SU-DHL-6 (cell line): ENCODE measurements around the gene SEC63.

ENCODE experiments used
- H2AFZ ChIP-seq: fragments of 200-600 bp; sonication (generic); 2 replicates; pipeline ENCODE4 v1.6.1; 2014; ENCODE audit warnings: low read depth, mild to moderate bottlenecking, moderate library complexity, mixed read lengths, antibody characterized with exemption, low read length; ENCODE audit not compliant: severe bottlenecking
- H3F3A ChIP-seq: fragments of 200-600 bp; shearing (Covaris generic); 2 replicates; pipeline ENCODE4 v1.6.0; 2016; ENCODE audit warnings: antibody characterized with exemption, mild to moderate bottlenecking; ENCODE audit not compliant: insufficient read depth
- H3K27ac ChIP-seq: fragments of 200-600 bp; sonication (generic); 2 replicates; pipeline ENCODE4 v1.5.1; 2016; ENCODE audit warnings: low read depth, mild to moderate bottlenecking, low read length, moderate library complexity, mixed read lengths
- H3K27me3 ChIP-seq: fragments of 200-600 bp; sonication (generic), shearing (Covaris generic); 2 replicates; pipeline ENCODE4 v1.6.0; 2014; ENCODE audit warnings: mild to moderate bottlenecking, low read length
- H3K36me3 ChIP-seq: fragments of 200-600 bp; sonication (generic); 2 replicates; pipeline ENCODE4 v1.6.1; 2014; ENCODE audit warnings: mild to moderate bottlenecking, low read length, mixed read lengths
- H3K4me2 ChIP-seq: fragments of 300-600, 200-600 bp; shearing (Covaris generic), sonication (generic); 2 replicates; pipeline ENCODE4 v1.6.0; 2014; ENCODE audit warnings: low read length, low read depth, mild to moderate bottlenecking; ENCODE audit not compliant: poor library complexity, severe bottlenecking
- H3K4me3 ChIP-seq: fragments of 200-600 bp; sonication (generic); 2 replicates; pipeline ENCODE4 v1.5.1; 2014; ENCODE audit warnings: antibody characterized with exemption, low read length, mild to moderate bottlenecking, mixed read lengths; ENCODE audit not compliant: insufficient read depth, poor library complexity, severe bottlenecking
- H3K79me2 ChIP-seq: fragments of 200-600 bp; sonication (generic); 2 replicates; pipeline ENCODE4 v1.6.1; 2014; ENCODE audit warnings: mild to moderate bottlenecking, low read length, moderate library complexity; ENCODE audit not compliant: insufficient read depth
- H3K9ac ChIP-seq: fragments of 200-600 bp; sonication (generic); 2 replicates; pipeline ENCODE4 v1.7.0; 2014; ENCODE audit warnings: mild to moderate bottlenecking, low read length
- H3K9me2 ChIP-seq: fragments of 200-600 bp; sonication (generic); replicated peaks from 2 replicates; pipeline ENCODE4 v1.6.1; 2014; ENCODE audit warnings: low read length; ENCODE audit not compliant: insufficient read depth
- H3K9me3 ChIP-seq: fragments of 200-600 bp; sonication (generic); 2 replicates; pipeline ENCODE4 v1.6.1; 2014; ENCODE audit warnings: low read length, mixed read lengths; ENCODE audit not compliant: insufficient read depth
- H4K20me1 ChIP-seq: fragments of 200-600 bp; sonication (generic); 2 replicates; pipeline ENCODE4 v1.6.1; 2014; ENCODE audit warnings: low read depth, mild to moderate bottlenecking, antibody characterized with exemption, low read length, moderate library complexity, mixed read lengths
- EZH2phosphoT487 ChIP-seq: fragments of 200-600 bp; sonication (generic), shearing (Covaris generic); conservative IDR thresholded peaks from 2 replicates; pipeline ENCODE4 v1.6.1; 2018; ENCODE audit warnings: mild to moderate bottlenecking, antibody characterized with exemption, low read length, moderate library complexity, mixed read lengths
- TF ChIP-seq, protein P1 (sequence below): fragments of 200-600 bp; sonication (generic); IDR thresholded peaks from one replicate; pipeline ENCODE4 v1.5.1; 2017; ENCODE audit warnings: antibody characterized with exemption, mild to moderate bottlenecking, low read length, moderate library complexity; ENCODE audit not compliant: insufficient read depth, poor library complexity, severe bottlenecking

SEC63 gene

DNA sequence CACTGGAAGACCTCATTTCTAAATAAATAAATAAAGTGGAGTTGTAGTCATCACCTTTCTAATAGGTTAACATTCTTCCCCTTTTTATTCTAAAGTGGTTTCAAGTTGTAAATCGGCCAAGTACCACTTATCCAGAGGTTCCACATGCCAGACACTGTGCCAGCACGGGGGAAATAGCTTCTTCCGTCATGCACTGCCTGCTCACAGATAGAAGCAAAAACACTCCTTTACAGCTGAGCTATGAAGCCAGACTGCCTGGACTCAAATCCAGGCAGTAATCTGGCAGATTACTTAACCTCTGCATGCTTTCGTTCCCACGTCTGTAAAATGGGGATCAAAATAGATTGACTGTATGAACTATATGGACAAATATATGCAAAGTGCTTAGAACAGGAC is 116.7 kb downstream of the SEC63 start:
- Histone ChIP-seq H3K27ac (no peak overlapping the region), H4K20me1 (no peaks in the 10 kb centered on the region), H3K9ac (no peak overlapping the region), H3K27me3 (no peaks in the 10 kb centered on the region), H3K9me3 (no peaks in the 10 kb centered on the region), H3K9me2 (no peaks in the 10 kb centered on the region), H3F3A (no peaks in the 10 kb centered on the region), H3K4me2 (no peak overlapping the region), H3K79me2 (no peaks in the 10 kb centered on the region), H3K4me3 (no peak overlapping the region), H2AFZ (no peak overlapping the region), H3K36me3 (no peaks in the 10 kb centered on the region)
- TF ChIP-seq EZH2phosphoT487, result no peak
- TF ChIP-seq, protein P1, sequence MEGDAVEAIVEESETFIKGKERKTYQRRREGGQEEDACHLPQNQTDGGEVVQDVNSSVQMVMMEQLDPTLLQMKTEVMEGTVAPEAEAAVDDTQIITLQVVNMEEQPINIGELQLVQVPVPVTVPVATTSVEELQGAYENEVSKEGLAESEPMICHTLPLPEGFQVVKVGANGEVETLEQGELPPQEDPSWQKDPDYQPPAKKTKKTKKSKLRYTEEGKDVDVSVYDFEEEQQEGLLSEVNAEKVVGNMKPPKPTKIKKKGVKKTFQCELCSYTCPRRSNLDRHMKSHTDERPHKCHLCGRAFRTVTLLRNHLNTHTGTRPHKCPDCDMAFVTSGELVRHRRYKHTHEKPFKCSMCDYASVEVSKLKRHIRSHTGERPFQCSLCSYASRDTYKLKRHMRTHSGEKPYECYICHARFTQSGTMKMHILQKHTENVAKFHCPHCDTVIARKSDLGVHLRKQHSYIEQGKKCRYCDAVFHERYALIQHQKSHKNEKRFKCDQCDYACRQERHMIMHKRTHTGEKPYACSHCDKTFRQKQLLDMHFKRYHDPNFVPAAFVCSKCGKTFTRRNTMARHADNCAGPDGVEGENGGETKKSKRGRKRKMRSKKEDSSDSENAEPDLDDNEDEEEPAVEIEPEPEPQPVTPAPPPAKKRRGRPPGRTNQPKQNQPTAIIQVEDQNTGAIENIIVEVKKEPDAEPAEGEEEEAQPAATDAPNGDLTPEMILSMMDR, result no peak

DNA sequence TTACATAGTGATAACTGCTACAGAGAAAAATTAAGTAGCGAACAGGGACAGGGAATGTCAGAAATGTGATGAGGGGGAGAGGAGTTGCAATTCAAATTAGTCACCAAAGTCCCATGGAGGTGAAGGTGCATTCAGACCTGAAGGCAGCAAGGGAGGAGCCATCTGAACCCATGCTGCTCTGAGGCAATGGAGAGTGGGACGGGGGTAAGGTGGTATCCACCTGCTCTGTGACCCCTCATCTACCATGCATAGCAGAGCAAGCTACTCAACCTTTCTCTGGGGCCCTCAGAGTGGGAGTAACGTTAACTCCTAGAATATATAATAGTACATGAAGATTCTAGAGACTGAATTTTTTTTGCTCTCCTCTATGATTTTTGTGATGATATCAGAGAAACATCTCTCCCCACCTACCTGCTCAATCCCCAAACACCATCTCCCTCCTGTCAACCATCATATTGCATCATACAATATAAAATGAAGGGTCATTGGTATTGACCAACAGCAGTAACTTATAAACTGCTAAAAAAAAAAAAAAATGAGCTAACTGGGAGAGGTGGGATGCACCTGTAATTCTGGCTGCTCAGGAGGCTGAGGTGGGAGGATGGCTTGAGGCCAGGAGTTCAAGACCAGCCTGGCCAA is 117.3 kb downstream of the SEC63 start:
- Histone ChIP-seq H3K36me3 (no peaks in the 10 kb centered on the region), H3K9ac (no peak overlapping the region), H3K79me2 (no peaks in the 10 kb centered on the region), H2AFZ (no peak overlapping the region), H3K4me3 (no peak overlapping the region), H3K27me3 (no peaks in the 10 kb centered on the region), H3K9me3 (no peaks in the 10 kb centered on the region), H3K27ac (no peak overlapping the region), H3F3A (no peaks in the 10 kb centered on the region), H4K20me1 (no peaks in the 10 kb centered on the region), H3K4me2 (no peak overlapping the region), H3K9me2 (no peaks in the 10 kb centered on the region)
- TF ChIP-seq, protein P1, result no peak
- no peak for TF ChIP-seq EZH2phosphoT487

DNA sequence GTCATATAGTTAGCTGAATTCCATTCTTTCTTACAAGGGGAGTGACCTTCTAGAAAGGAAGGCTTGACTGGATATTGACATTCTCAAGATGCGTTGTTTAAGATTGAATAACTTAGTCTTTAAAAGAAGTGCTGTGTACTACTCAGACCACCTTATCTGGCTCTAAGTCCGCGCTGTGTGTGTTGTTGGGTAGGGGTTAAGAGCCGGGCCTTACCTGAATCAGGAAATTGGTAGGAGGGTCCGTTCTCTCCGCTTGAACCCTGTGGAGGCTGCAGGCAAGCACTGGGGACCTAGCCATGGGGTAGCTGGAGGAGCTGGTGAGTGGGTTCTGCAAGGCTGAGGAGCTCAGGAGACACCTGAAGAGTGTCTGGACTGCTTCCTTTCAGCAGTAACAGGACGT is 124.9 kb downstream of the SEC63 start:
- Histone ChIP-seq H4K20me1 (no peaks in the 10 kb centered on the region), H3K4me2 (no peak overlapping the region), H3K36me3 (no peaks in the 10 kb centered on the region), H3K27me3 (no peaks in the 10 kb centered on the region), H3K27ac (no peak overlapping the region), H2AFZ (no peak overlapping the region), H3K79me2 (no peaks in the 10 kb centered on the region), H3F3A (no peaks in the 10 kb centered on the region), H3K4me3 (no peak overlapping the region), H3K9me2 (no peaks in the 10 kb centered on the region), H3K9me3 (no peaks in the 10 kb centered on the region), H3K9ac (no peak overlapping the region)
- TF ChIP-seq, protein P1, result no peak
- no peak for TF ChIP-seq EZH2phosphoT487
